Liver (tissue), 9 donors: ENCODE results near the gene APPL2. TPM values are rescaled to one million over a fixed set of nuclear protein-coding genes. Genes with fewer than 3 reads are reported as not detected.

Source experiments
- DNase-seq: peaks from one replicate; pipeline ENCODE4 v3.0.0-alpha.2; 2017; ENCODE audit warnings: low spot score
- H3K27ac ChIP-seq, 2 donors: one replicate each; pipeline ENCODE4 v1.7.0; 2013; ENCODE audit warnings: inconsistent platforms in 2 of 2, low read length in 2 of 2, control low read depth in 1 of 2, low read depth in 1 of 2, mild to moderate bottlenecking in 1 of 2
- H3K27me3 ChIP-seq, 4 donors: one replicate each; pipeline versions ENCODE4 v1.6.1 to v1.7.0; 2013; ENCODE audit warnings: low read length in 3 of 4, inconsistent platforms in 1 of 4, mild to moderate bottlenecking in 1 of 4, moderate library complexity in 1 of 4; ENCODE audit not compliant: control insufficient read depth in 4 of 4, insufficient read depth in 4 of 4
- H3K36me3 ChIP-seq, 4 donors: one replicate each; pipeline versions ENCODE4 v1.6.1 to v1.7.0; 2013; ENCODE audit warnings: low read length in 3 of 4, mild to moderate bottlenecking in 3 of 4, low read depth in 1 of 4, moderate library complexity in 1 of 4; ENCODE audit not compliant: control insufficient read depth in 4 of 4, insufficient read depth in 3 of 4
- H3K4me1 ChIP-seq, 4 donors: one replicate each; pipeline versions ENCODE4 v1.6.1 to v1.7.0; 2013; ENCODE audit warnings: low read length in 3 of 4, mild to moderate bottlenecking in 3 of 4, moderate library complexity in 1 of 4; ENCODE audit not compliant: control insufficient read depth in 4 of 4, insufficient read depth in 4 of 4
- H3K4me3 ChIP-seq, 3 donors: one replicate each; pipeline versions ENCODE4 v1.6.1 to v1.7.0; 2013; ENCODE audit warnings: low read length in 3 of 3, control low read depth in 1 of 3, low read depth in 1 of 3, mild to moderate bottlenecking in 1 of 3
- H3K9ac ChIP-seq, 2 donors: one replicate each; pipeline ENCODE4 v1.7.0; 2013; ENCODE audit warnings: low read length in 2 of 2, mild to moderate bottlenecking in 2 of 2, moderate library complexity in 2 of 2, control low read depth in 1 of 2, low read depth in 1 of 2
- H3K9me3 ChIP-seq, 4 donors: one replicate each; pipeline versions ENCODE4 v1.6.1 to v1.7.0; 2013; ENCODE audit warnings: low read length in 3 of 4; ENCODE audit not compliant: control insufficient read depth in 4 of 4
- CTCF ChIP-seq: fragments of 150-350 bp; IDR thresholded peaks from 2 replicates; pipeline ENCODE4 v1.5.1; 2017; ENCODE audit warnings: improper control_type of control experiment, low read depth, low read length; ENCODE audit not compliant: missing input control
- EGR1 ChIP-seq, 2 donors: IDR thresholded peaks; 2 replicates each; pipeline ENCODE4 v1.6.1; 2016 to 2018; ENCODE audit warnings: antibody characterized with exemption in 2 of 2, low read depth in 2 of 2
- FOXA1 ChIP-seq: IDR thresholded peaks from 2 replicates; pipeline ENCODE4 v1.6.1; 2016; ENCODE audit warnings: antibody characterized with exemption
- FOXA2 ChIP-seq: IDR thresholded peaks from 2 replicates; pipeline ENCODE4 v1.6.1; 2016; ENCODE audit warnings: antibody characterized with exemption
- GABPA ChIP-seq, 2 donors: IDR thresholded peaks in 1 of 2; conservative IDR thresholded peaks in 1 of 2; 2 replicates each; pipeline ENCODE4 v1.6.1; 2016; ENCODE audit warnings: antibody characterized with exemption in 2 of 2, mild to moderate bottlenecking in 1 of 2, moderate library complexity in 1 of 2
- HNF4A ChIP-seq, 2 donors: conservative IDR thresholded peaks; 2 replicates each; pipeline ENCODE4 v1.6.1; 2016; ENCODE audit warnings: antibody characterized with exemption in 2 of 2, mild to moderate bottlenecking in 2 of 2
- HNF4G ChIP-seq: IDR thresholded peaks from 2 replicates; pipeline ENCODE4 v1.6.1; 2016; ENCODE audit warnings: antibody characterized with exemption
- JUND ChIP-seq, 2 donors: IDR thresholded peaks; 2 replicates each; pipeline ENCODE4 v1.6.1; 2016; ENCODE audit warnings: antibody characterized with exemption in 2 of 2
- NR2F2 ChIP-seq: IDR thresholded peaks from 2 replicates; pipeline ENCODE4 v1.6.1; 2016; ENCODE audit warnings: antibody characterized with exemption
- RAD21 ChIP-seq, 2 donors: IDR thresholded peaks; 2 replicates each; pipeline ENCODE4 v1.6.1; 2016; ENCODE audit warnings: antibody characterized with exemption in 2 of 2, mild to moderate bottlenecking in 2 of 2
- RXRA ChIP-seq, 2 donors: IDR thresholded peaks; 2 replicates each; pipeline ENCODE4 v1.6.1; 2017 to 2018; ENCODE audit warnings: antibody characterized with exemption in 2 of 2, mild to moderate bottlenecking in 1 of 2
- SP1 ChIP-seq: IDR thresholded peaks from 2 replicates; pipeline ENCODE4 v1.6.1; 2018; ENCODE audit warnings: antibody characterized with exemption, mild to moderate bottlenecking
- TAF1 ChIP-seq: conservative IDR thresholded peaks from 2 replicates; pipeline ENCODE4 v1.6.1; 2016; ENCODE audit warnings: antibody characterized with exemption, mild to moderate bottlenecking
- YY1 ChIP-seq: IDR thresholded peaks from 2 replicates; pipeline ENCODE4 v1.6.1; 2016; ENCODE audit warnings: antibody characterized with exemption, mild to moderate bottlenecking
- WGBS: extraction: QIAGEN DNeasy Blood & Tissue Kit; methylation state at CpG from one replicate; pipeline ENCODE4 v1.1.7; 2013; 5-methylcytosine and 5-hydroxymethylcytosine counted together
- polyA plus RNA-seq, 2 donors: library from polyadenylated mRNA; stranded (reverse) in 1 of 2; unstranded in 1 of 2; fragments of 200-250 nt in 1 of 2; fragments of >200 nt in 1 of 2; fragmentation: Nextera tagmentation in 1 of 2; extraction: Ambion mirVana in 1 of 2; gene quantifications; one replicate each; pipeline versions ENCODE4 v1.2.1 to v1.2.3, GENCODE V29; 2013 to 2015
- total RNA-seq, 2 donors: library from RNA; depleted of rRNA; stranded (reverse); fragments of >200 nt; gene quantifications; one replicate each; pipeline ENCODE4 v1.2.3, GENCODE V29; 2014
- TF ChIP-seq, protein P1 (sequence below): IDR thresholded peaks from 2 replicates; pipeline ENCODE4 v1.6.1; 2016; ENCODE audit warnings: antibody characterized with exemption
- TF ChIP-seq, protein P2 (sequence below): IDR thresholded peaks from 2 replicates; pipeline ENCODE4 v1.6.1; 2016; ENCODE audit warnings: antibody characterized with exemption, mild to moderate bottlenecking
- TF ChIP-seq, protein P3 (sequence below): IDR thresholded peaks from 2 replicates; pipeline ENCODE4 v1.6.1; 2016; ENCODE audit warnings: antibody characterized with exemption
- TF ChIP-seq, protein P4 (sequence below): IDR thresholded peaks from 2 replicates; pipeline ENCODE4 v1.6.1; 2016; ENCODE audit warnings: antibody characterized with exemption
- donor health status: healthy.
- donor health status: healthy.
- donor health status: healthy.
- donor health status: healthy.
- donor health status: healthy.

The APPL2 gene
- total and polyA plus RNA-seq, 4 donors: 7.1 to 21.2 (median 12.7) TPM

DNA sequence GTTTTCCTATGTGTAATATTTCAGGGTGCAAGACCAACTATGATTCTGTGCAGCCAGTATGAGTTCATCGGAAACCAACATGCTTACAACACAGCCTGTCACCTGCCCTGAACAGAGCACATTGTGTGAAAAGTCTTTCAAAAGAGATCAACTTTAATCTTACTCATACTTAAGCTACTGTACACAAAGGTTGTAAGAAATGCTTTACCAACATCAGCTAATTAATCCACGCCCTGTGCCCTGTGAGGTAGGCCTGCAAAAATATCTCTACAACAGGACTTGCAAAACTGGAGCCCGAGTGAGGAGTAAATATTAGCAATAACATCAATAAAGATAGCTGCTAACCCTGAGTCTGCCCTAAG, 15.1 kb downstream of the APPL2 start:
- DNase-seq: no peak
- Histone ChIP-seq H3K4me1 (no peaks in the 10 kb centered on the region), H3K4me3 (no peak overlapping the region), H3K9me3 (no peaks in the 10 kb centered on the region), H3K36me3 (peaks cover 5 to 12% (median 6%) of the 10 kb centered on the region in 4 donors), H3K27me3 (no peaks in the 10 kb centered on the region), H3K27ac (no peak overlapping the region), H3K9ac (no peak overlapping the region)
- TF ChIP-seq FOXA1 (no peak), RAD21 (IDR thresholded peaks at IDR 0.05) (no peak), GABPA (IDR thresholded peaks at IDR 0.05 in 1 of 2, conservative IDR thresholded peaks at IDR 0.05 in 1 of 2) (no peak), HNF4A (conservative IDR thresholded peaks at IDR 0.05) (no peak), TAF1 (no peak), NR2F2 (no peak), HNF4G (no peak), YY1 (no peak), CTCF (no peak)
- TF ChIP-seq, protein P1, sequence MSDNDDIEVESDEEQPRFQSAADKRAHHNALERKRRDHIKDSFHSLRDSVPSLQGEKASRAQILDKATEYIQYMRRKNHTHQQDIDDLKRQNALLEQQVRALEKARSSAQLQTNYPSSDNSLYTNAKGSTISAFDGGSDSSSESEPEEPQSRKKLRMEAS: no peak
- TF ChIP-seq, protein P2, sequence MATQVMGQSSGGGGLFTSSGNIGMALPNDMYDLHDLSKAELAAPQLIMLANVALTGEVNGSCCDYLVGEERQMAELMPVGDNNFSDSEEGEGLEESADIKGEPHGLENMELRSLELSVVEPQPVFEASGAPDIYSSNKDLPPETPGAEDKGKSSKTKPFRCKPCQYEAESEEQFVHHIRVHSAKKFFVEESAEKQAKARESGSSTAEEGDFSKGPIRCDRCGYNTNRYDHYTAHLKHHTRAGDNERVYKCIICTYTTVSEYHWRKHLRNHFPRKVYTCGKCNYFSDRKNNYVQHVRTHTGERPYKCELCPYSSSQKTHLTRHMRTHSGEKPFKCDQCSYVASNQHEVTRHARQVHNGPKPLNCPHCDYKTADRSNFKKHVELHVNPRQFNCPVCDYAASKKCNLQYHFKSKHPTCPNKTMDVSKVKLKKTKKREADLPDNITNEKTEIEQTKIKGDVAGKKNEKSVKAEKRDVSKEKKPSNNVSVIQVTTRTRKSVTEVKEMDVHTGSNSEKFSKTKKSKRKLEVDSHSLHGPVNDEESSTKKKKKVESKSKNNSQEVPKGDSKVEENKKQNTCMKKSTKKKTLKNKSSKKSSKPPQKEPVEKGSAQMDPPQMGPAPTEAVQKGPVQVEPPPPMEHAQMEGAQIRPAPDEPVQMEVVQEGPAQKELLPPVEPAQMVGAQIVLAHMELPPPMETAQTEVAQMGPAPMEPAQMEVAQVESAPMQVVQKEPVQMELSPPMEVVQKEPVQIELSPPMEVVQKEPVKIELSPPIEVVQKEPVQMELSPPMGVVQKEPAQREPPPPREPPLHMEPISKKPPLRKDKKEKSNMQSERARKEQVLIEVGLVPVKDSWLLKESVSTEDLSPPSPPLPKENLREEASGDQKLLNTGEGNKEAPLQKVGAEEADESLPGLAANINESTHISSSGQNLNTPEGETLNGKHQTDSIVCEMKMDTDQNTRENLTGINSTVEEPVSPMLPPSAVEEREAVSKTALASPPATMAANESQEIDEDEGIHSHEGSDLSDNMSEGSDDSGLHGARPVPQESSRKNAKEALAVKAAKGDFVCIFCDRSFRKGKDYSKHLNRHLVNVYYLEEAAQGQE: no peak
- 79% methylated on average over 3 of the region's 3 CpGs for WGBS

DNA sequence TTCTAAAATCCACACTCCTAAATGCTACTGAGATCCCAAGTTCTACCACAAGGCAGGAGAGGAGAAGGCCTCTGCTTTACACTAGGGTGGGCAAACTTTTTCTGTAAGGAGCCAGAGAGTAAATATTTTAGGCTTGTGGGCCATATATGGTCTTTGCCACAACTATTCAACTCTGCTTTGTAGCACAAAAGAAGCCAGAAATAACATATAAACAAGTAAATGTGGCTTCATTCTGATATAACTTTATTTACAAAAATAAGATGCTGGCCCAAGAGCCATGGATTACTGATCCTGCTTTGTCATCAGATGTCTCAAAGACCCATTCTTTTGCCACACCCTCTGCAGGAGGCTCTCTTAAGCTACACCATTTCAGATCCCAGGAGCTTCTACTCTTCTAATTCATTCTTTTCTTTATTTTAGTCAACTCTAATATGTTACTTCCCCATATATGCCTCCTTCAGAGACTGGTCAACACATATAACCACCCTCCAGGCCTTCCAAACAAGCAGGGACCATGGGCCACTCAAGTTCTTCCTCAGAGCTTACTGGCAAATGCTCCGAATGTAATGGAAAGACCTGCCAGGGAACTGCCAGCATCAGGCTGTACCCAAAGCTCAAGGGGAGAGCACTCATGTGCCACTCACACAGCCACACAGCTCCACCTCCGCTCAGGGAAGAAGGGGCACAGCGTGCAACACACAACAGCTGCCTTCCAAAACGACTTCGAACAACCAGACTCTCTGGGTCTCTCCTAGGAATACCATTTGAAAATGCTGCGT, 15.6 kb downstream of the APPL2 start:
- no peak for TF ChIP-seq GABPA (IDR thresholded peaks at IDR 0.05 in 1 of 2, conservative IDR thresholded peaks at IDR 0.05 in 1 of 2)
- no peak for TF ChIP-seq RAD21 (IDR thresholded peaks at IDR 0.05)
- TF ChIP-seq TAF1: no peak
- no peak for TF ChIP-seq FOXA2
- TF ChIP-seq JUND (IDR thresholded peaks at IDR 0.05): no peak
- no peak for TF ChIP-seq HNF4G
- no peak for TF ChIP-seq NR2F2
- TF ChIP-seq YY1: no peak
- TF ChIP-seq, protein P3, sequence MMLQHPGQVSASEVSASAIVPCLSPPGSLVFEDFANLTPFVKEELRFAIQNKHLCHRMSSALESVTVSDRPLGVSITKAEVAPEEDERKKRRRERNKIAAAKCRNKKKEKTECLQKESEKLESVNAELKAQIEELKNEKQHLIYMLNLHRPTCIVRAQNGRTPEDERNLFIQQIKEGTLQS: no peak
- no peak for TF ChIP-seq FOXA1
- TF ChIP-seq EGR1 (IDR thresholded peaks at IDR 0.05; ENCODE audit: low read depth in 2 of 2): no peak
- TF ChIP-seq SP1: no peak
- no peak for TF ChIP-seq RXRA (IDR thresholded peaks at IDR 0.05)
- TF ChIP-seq HNF4A (conservative IDR thresholded peaks at IDR 0.05): no peak
- TF ChIP-seq, protein P4, sequence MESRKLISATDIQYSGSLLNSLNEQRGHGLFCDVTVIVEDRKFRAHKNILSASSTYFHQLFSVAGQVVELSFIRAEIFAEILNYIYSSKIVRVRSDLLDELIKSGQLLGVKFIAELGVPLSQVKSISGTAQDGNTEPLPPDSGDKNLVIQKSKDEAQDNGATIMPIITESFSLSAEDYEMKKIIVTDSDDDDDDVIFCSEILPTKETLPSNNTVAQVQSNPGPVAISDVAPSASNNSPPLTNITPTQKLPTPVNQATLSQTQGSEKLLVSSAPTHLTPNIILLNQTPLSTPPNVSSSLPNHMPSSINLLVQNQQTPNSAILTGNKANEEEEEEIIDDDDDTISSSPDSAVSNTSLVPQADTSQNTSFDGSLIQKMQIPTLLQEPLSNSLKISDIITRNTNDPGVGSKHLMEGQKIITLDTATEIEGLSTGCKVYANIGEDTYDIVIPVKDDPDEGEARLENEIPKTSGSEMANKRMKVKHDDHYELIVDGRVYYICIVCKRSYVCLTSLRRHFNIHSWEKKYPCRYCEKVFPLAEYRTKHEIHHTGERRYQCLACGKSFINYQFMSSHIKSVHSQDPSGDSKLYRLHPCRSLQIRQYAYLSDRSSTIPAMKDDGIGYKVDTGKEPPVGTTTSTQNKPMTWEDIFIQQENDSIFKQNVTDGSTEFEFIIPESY: no peak
- TF ChIP-seq, protein P2: no peak
- WGBS: 95% methylated on average over 6 of the region's 6 CpGs
- Histone ChIP-seq H3K4me1 (peaks cover 0 to 2% (median 1%) of the 10 kb centered on the region in 4 donors), H3K27me3 (no peaks in the 10 kb centered on the region), H3K27ac (no peak overlapping the region), H3K36me3 (peaks cover 5 to 12% (median 6%) of the 10 kb centered on the region in 4 donors), H3K4me3 (no peak overlapping the region), H3K9me3 (no peaks in the 10 kb centered on the region), H3K9ac (no peak overlapping the region)
- no peak for DNase-seq
